Measurements from ENCODE around the gene MCF2L.
A peak's percentile ranks its signal among the peaks of the same experiment; 100 is the strongest.

Gene MCF2L

DNA sequence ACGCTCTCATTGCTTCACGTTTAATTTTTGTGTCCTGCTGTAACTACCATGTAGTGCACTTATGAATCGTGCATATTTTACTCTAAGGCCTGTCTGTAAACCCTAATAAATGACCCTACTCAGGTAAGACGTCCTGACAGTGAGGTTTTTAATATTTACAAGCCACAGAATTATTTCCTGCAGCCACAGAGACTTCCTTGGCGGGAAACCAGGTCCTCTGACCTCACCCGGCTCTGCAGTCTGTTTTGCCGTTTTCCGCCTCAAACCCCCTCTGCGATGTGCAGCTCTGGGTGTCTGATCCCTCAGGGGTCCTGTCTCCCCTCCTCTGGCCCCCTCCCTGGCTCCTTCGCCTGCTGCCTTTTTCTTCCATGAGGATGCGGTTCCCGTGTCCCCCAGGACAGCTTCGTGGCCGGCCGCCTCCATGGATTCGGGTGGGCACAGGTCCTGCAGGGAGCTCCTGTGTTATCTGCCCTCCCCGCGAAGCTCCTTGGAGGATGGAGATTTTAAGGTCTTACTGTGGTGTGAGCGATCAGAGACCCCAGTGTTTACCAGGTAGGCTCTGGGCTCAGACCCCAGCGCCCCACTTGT lies 66.3 kb downstream of the MCF2L start:
- DNase-seq: peak; percentile 6 to 18

DNA sequence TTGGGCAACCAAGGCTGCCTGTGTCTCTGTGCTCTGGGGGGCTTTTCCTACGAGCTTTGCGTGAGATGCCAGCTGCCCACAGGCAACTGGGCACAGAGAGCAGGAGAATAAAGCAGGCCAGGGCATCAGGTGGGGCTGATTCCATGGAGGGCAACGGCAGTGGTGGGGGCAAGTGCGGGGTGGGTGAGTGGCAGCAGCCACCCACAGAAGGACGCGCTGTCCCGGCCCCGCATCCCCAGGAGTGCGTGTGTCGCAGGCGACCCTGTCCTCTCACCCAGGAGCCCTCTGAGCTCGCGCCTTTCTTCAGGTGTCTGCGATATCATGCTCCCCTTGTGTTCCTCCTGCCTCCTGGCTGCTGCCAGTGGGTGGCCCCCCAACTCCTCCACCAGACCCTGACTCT lies 67.4 kb downstream of the MCF2L start:
- no peak for DNase-seq

DNA sequence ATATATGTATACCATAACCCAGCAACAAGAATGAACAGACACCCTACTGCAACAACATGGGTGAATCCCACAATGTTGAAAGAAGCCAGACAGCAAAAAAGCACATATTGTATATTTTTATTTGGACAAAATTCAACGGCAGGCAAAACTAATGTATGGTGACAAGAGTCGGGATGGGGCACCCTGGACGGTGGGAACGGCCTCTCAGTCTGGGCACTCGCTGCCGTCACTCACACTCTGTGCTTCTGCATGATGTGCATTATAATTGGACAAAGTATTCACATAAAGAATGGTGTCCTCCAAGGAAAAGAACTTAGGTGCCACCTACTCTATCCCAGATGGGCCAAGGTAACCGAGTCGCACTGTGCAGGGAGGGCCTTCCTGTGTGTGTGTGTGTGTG lies 71.0 kb downstream of the MCF2L start:
- DNase-seq: no peak

DNA sequence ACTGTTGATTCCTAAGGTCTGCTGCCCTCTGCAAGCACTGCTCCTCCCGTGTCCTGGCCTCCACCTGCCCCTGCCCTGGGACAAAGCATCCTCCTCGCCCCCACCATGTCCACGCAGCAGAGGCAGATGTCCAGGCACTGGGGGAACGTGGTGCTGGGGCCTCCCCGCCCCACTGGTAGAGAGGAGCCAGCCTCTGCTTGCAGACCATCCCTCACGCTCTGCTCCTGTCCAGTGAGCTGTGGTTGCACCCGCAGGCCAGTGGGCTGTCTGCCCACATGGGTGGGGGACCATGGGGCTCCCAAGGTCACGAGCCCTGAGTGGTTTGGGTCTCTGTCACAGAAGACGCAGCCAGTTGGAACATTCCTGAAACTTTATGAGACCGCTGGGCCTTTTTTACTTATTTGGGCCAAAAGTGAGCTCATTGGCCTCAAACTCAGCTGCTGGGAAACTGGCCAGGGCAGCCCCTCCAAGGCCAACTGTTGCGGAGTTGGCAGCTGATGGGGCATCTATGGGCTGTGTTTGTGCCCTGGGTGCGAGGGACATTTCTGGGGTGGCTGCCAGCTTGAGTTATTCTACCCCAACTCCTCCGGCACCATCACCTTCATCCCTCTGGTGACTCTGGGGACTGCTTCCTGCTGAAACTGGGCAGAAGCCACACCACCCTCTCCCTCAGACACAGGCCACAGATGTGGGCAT lies 71.7 kb downstream of the MCF2L start:
- DNase-seq: no peak

DNA sequence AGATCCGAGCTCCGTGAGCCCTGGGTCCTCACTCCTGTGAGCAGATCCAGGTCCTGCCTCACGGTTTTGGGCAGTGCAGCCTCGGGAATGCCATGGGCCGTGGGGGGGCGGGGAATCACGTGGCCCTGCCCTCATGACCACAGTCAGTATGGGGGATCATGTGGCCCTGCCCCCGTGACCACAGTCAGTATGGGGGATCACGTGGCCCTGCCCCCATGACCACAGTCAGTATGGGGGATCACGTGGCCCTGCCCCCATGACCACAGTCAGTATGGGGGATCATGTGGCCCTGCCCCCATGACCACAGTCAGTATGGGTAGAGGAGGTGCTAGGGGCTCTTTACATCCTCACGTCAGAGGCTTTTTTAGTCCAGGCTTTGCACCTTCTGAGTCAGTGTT lies 72.3 kb downstream of the MCF2L start:
- no peak for DNase-seq

DNA sequence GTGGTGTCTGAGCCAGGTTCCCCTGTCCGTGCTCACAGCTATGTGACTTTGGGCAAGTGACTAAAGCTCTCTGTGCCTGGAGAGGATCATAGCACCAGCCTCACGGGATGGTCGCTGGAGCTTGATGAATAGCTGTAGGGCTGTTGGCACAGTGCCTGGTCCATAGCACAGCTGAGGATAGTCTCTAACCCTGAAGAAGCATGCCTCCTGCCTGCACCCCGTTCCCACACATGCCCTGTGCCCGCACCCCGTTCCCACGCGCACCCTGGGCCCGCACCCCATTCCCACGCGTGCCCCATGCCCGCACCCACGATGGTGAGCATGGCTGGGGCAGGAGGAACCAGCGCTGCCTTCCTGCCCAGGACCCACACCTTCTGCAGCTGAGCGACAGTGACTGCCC lies 72.9 kb downstream of the MCF2L start:
- no peak for DNase-seq

DNA sequence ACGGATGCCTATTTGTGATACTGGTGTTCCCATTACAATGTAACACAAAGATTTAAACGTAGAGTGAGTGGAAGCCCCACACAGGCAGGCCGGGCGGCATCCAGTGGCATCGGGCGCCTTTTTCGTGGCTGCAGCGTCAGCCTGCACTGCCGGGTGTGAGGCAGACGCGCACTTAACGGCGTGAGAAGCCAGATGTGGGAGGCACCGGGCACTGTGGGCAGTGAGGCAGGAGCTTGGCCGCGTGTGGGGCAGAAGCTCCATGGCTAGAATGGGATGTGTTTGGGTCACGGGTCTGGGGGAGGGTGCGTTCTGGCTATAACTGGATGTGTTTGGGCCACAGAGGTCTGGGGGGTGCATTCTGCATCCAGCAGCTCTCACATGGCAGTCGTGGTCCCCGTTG lies 73.4 kb downstream of the MCF2L start:
- DNase-seq: no peak

DNA sequence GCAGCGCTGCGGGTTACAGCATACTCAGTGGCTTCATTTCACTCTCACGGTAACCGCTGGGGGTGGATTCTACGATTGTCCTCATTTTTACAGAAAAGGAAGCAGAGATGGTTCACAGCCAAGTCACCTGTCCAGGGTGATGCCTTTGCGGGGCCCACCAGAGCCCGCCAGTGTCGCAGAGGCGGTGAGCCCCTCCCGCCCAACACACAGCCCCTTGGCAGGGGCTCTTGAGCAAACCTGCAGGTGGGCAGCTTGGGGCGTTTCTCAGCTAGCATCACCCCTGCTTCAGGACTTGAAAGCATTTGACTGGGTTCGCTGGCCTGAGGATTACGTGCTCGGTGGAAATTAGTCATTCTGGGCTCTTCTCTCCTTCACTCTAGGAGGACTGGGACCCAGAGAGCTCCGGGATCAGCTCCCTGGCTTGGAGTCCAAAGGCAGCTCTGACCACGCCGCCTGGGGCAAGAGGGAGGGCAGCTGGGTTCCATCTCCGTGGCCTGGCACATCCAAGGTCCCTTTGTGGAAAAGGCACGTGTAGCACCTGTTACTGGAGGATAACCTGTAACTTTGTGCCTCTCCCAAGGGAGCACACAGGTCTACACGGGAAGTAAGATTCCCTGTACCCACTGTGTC lies 74.1 kb downstream of the MCF2L start:
- DNase-seq: no peak

DNA sequence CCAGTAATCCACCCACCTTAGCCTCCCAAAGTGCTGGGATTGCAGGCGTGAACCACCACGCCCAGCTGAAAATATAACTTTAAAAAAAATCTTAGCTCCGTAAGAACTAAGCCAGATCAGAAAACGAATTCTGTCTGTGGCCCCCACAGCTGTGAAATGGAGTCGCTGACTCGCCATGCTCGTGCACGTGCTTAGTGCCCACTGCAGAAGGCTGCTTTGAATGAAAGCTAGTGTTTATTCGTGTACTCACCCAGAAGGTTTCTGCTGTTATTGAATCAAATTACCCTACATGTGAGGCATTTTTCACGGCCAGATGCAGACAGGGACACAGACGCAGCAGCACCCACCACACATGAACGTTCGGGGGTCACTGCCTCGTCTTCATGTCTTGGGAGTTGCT lies 74.9 kb downstream of the MCF2L start:
- DNase-seq: no peak

DNA sequence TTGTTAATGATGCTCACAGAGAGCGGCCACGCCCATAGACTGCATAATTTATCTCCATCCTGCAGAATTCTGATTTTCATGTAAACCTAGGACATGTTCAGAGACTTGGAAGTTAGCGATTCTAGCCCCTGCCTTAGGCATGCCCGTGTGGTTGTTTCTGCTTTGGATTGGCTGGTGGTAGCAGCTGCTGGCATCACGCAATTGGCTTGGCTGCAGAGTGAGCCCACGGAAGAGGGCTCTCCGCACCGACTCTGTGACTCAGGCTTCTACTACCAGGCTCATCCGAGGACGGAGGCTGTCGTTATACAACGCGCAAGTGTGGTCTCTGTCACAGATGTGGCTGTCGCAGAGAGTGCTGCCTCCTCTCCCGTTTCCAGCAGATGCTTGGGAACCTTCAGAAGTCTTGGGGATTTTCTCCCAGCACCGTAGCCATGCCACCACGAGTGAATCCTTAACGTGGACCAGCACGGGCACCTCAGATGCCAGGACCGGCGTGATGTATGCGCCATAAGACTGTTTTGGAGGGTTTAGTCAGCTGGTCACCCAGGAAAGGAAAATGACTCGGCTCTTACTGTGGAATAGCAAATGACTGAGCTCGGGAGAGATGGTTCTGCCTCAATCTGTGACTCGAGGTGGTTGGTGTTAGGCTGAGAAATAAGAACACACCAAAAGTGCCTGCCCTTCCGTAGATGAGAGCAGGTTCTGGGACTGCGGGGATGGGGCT lies 75.5 kb downstream of the MCF2L start:
- DNase-seq: no peak

DNA sequence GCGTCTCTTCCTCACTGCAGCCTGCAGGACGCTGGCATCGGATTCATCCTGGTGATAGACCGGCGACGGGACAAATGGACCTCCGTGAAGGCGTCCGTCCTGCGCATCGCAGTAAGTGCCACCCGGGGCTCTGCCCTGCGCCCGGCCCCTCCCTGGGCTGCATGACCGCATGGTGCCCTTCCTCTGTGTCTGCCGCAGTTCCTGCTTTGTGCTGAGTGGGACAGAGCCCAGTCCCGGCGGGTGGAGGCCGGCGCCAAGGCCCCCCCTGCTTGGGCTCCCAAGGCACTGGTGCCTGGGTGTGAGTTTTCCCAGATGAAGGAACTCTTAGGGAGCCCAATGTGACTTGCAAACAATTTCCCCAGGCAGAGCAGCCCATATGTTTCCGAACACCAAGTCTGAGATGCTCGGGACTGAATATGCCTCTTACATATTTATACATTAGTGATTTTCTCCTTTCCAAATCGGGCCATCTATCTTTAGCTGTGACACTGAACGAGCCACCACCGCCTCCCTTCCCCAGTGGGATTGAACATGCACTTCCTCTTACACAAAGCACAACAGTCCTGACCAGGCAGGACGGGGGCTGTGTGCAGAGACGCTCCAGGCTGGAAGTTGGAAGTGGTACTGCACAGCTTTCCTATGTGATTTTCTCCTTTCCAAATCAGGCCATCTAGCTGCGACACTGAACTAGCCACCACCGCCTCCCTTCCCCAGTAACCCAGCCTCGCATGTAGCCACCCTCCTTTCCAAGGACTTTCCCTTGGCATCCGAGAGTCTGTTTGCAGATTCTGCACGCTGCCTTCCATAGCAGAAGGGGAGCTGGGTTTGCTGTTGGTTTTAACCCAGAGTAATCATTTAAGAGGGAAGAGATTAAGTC lies 76.5 kb downstream of the MCF2L start:
- peak; percentile 13 to 30 for DNase-seq

DNA sequence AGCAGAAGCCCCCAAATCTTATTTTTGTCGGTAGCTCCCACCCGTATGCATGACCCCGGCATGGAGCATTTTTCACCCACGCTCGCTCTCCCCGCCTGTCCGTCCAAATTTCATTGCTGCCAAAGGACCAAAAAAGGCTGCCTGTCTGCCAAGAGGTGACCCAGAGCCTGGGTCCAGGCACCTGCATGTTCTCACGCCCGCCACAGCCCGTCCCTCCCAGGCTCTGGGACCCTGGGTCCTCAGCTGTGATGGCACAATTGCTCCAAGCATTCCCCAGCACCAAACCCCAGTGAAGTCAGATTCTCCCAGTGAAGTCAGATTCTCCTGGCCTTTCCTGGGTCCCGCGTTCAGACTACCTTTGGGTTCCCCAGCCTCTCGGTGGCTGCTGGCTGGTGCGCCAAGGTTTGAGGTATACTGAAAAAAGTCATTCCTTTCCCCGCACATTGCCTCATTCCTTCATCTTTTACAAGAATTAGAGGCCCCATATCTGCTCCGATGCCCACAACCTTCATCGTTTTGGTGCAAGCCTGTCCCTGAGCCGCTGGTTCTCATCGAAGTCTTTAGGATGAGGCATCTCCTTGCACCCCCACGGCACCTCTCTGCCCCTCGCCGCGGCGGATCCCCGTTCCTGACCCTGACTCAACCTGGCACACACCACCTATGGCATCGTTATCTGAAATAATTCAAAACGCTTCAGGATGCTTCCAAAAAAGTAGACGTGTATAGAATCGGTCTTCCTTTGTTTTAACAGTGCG lies 77.3 kb downstream of the MCF2L start:
- no peak for DNase-seq

DNA sequence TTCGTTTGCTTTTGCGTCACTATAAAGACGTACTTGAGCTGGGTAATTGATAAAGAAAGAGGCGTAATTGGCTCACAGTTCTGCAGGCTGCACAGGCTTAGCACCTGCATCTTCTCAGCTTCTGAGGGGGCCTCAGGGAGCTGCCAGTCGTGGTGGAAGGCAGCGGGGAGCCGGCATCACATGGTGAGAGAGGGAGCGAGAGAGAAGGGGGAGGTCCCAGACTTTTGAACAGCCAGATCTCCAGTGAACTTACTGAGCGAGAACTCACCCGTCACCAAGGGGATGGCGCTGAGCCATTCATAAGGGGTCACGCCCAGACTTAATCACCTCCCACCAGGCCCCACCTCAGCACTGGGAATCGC lies 77.8 kb downstream of the MCF2L start:
- no peak for DNase-seq

DNA sequence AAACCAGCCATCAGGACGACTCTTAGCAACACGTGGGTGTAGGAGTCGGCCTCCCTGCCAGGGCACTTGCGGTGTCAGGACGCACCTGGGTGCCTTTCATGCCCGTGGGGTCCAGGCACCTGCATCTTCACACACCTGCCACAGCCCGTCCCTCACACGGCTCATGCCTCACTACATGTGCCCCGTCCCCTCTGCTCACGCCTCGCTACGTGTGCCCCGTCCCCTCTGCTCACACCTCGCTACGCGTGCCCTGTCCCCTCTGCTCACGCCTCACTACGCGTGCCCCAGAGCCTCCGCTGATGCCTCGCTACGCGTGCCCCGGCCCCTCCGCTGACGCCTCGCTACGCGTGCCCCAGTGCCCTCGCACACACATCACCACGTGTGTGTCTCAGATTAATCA lies 78.6 kb downstream of the MCF2L start:
- DNase-seq: no peak

DNA sequence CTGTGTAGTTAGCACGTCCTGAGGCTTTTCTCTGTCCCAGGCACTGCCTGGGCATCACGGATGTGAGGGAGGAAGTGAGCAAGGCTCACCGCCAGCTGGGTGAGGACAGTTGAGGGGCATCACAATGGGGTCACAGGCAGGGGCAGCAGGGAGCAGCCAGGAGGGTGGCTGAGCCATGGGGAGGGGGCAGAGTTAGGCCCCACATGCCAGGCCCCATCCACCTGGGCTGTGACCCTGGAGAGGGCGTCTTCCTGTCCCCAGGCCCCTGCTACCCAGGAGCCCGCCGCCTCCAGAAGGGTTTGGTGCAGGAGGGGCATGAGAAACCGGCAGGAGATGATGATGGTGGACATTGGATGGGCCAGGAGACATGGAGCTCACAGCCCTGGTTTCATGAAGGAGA lies 79.8 kb downstream of the MCF2L start:
- no peak for DNase-seq

DNA sequence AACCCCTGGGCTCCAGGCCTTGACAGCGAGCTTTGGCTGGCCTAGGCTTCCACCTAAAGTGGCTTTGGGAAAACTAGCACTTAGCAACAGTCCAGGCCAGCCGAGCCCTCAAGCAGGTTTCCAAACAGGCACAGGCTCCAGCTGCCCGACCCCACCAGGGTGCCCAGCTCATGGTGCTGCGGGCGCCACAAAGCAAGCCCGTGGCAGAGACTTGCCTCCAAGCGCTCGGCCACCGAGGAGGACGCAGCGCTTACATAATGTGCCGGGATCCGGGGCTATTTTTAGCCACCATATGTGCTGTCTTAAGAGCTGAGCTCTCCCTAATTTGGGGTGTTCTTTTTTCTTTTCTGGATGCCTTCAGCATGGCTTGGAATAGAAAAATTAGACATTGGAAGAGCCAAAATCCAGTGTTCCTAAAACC lies 80.5 kb downstream of the MCF2L start:
- DNase-seq: no peak

DNA sequence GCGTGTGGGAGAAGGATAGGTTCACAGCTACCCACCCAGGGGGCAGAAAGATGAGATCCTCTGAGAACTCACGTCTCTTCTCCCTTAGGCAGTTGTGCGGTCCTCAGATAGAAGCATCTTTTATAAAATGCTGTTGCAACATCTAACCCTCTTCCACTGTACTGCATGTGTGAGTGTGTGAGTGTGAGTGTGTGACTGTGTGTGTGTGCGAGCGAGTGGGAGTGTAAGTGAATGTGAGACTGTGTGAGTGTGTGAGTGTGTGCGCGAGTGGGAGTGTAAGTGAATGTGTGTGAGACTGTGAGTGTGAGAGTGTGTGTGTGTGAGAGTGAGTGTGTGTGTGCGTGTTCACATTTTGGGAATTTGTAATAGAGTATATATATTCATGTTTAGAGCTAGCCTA lies 81.0 kb downstream of the MCF2L start:
- no peak for DNase-seq

DNA sequence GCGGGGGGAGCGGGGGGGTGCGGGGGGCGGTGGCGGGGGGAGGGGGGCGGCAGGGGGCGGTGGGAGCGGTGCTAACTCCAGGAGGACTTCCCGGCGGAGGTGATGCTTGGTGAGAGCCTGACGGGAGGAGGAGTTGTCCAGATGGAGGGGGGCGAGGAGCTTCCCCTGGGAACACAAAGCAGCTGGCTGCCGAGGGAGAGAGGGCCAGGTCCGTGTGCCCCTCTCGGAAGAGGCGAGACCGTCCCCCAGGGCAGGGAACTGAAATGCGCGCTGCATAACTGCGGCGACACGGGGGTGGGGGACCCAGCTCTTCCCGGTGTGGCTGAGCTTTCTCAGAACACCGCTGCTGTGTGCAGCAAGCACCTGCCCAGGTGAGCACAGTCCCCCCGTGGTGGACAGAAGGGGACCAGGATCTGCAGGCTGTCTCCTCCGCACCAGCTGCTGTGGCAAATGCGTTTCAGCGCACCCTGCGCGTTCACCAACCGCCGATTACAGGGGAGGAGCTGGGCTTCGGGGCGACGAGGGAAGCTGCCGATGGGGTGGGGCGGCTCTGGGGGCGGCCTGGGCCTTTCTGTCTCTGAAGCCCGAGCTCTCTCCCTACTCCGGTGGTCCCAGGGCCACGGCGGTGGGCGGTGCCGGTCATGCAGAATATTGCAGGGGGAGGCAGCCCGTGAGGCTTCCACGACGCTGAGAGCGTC lies 81.9 kb downstream of the MCF2L start:
- DNase-seq: no peak

DNA sequence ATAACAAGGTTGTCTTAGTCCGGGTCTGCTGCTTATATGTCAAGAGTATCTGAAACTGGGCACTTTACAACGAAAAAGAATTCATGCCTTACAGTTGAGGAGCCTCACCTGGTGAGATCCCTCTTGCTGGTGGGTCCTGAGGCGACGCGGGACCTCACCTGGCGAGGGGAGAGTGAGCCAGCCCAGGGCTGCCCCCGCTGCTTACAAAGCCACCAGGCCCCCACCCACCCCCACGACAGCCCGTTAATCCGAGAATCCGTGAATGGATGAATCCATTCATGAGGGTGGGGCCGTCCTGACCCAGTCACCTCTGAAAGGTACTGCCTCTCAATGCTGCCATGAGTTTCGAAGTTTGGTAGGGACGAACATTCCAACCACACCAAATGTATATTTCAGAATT lies 82.6 kb downstream of the MCF2L start:
- no peak for DNase-seq

DNA sequence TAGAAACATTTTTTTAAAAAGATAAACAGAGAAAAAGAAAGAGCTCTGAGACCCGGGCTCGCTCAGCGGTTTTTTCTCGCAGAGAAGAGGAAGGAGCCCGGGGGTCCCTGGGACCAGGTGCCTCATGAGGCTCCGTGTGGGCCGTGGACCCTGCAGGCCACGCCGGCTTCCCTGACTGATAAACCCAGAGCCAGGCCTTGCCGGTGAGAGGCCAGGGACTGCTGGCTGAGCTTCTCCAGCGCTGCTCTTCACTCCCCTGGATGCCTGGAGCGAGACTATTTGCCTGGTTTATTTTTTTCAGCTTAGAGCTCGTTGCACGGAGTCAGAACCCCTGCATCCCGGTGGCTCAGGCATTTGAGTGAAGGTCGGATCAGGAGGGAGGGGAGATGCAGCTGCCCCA lies 83.2 kb downstream of the MCF2L start:
- no peak for DNase-seq

DNA sequence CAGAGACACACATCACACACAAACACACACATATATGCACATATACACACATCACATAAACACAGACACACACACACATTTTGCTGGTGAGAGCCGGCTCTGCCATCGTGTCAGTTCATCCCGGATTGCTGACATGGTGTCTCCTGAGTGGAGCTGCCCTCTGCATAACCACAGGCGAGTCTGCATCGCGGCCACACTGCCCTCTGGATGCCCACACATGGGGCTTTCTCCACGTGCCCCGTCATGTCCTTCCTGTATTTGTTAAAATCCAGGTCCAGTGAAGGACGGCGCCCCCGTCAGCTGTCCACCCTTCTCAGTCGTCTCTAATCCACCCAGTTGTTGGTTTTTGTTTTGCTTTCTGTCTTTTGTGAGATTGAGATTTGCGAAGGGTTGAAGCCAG lies 84.0 kb downstream of the MCF2L start:
- no peak for DNase-seq

DNA sequence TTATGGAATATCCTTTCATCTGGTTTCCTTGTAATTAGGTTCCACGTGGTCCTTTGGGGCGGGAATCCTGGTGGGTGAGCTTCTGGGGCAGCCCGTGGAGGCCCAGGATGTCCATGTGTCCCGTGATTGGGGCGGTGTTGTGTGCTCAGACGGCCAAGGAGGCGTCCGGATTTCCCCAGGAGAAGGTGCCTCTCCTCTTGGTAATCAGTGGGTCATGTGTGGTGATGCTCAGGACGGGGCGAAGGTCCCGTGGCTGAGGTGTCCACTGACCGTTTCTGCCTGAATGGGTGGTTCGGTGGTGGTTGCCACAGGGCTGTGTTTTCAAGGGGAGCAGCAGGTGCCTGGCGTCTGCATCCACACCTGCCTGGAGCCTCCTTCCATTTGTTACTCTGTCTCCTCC lies 84.4 kb downstream of the MCF2L start:
- no peak for DNase-seq

Measured in Kasumi-1 (cell line).